K562 (cell line): ENCODE results near the gene OPCML. TPM values are rescaled to one million over a fixed set of nuclear protein-coding genes. Genes with fewer than 3 reads are reported as not detected.

Experiments used
- ATAC-seq: fragments of 200-7000 bp; cut with Tn5 transposase; 3 replicates; pipeline ENCODE4 v1.9.1; 2020; ENCODE audit warnings: moderate library complexity
- BruUV-seq: library from RNA; stranded (reverse); fragments of 400-500 nt; replicated peaks from 2 replicates; lab custom pipeline; 2021; lab: Mats Ljungman, UMichigan
- CTCF ChIA-PET: fragments of 300-600 bp; formaldehyde crosslinking; extraction: SDS; loops from one replicate; lab custom pipeline; 2021; ENCODE audit warnings: low intra/inter-chr PET ratio; lab: Yijun Ruan, JAX
- POLR2A ChIA-PET: fragments of 300-600, 350-650 bp; sonication (Branson Sonifier 250); formaldehyde crosslinking; extraction: SDS; loops from one replicate; lab custom pipeline; 2021; ENCODE audit warnings: antibody characterized with exemption, inconsistent platforms; lab: Yijun Ruan, JAX
- DNase-seq, 4 experiments: peaks; one replicate each; pipeline versions ENCODE4 v3.0.0 to v3.0.0-alpha.2; 2011 to 2018; ENCODE audit warnings: low spot score in 3 of 4, mixed read lengths in 3 of 4; ENCODE audit errors: extremely low read depth in 1 of 4
- FAIRE-seq: peaks from 2 replicates; lab custom pipeline; 2011; peaks lifted over from hg19 to GRCh38; lab: Jason Lieb, UNC
- H2AFZ ChIP-seq: 2 replicates; pipeline ENCODE4 v1.6.0; 2011; ENCODE audit warnings: low read depth, low read length, control low read depth, inconsistent platforms
- H3K27ac ChIP-seq: fragments of 200-600 bp; 3 replicates; pipeline ENCODE4 v1.8.0; 2011; ENCODE audit warnings: low read depth, mild to moderate bottlenecking, control low read depth, inconsistent platforms, low read length, moderate library complexity, mixed read lengths; ENCODE audit errors: extremely low read depth
- H3K27me3 ChIP-seq, 2 experiments: fragments of 300-600 bp in 1 of 2; 2 replicates in 1 of 2; 3 replicates in 1 of 2; pipeline versions ENCODE4 v1.6.0 to v1.8.0; 2011; ENCODE audit warnings: inconsistent platforms in 2 of 2, low read length in 2 of 2, mild to moderate bottlenecking in 1 of 2, mixed read lengths in 1 of 2, moderate library complexity in 1 of 2; ENCODE audit not compliant: control insufficient read depth in 2 of 2, insufficient read depth in 2 of 2
- H3K36me3 ChIP-seq: fragments of 300-600 bp; 3 replicates; pipeline ENCODE4 v1.8.0; 2011; ENCODE audit warnings: mild to moderate bottlenecking, low read length, inconsistent platforms; ENCODE audit not compliant: control insufficient read depth, insufficient read depth
- H3K4me1 ChIP-seq, 2 experiments: fragments of 200-600 bp in 1 of 2; replicated peaks in 1 of 2; 2 replicates in 1 of 2; 3 replicates in 1 of 2; pipeline versions ENCODE4 v1.5.1 to v1.8.0; 2011; ENCODE audit warnings: inconsistent platforms in 2 of 2, low read length in 2 of 2, mild to moderate bottlenecking in 1 of 2, mixed read lengths in 1 of 2, moderate library complexity in 1 of 2; ENCODE audit not compliant: control insufficient read depth in 2 of 2, insufficient read depth in 2 of 2
- H3K4me2 ChIP-seq: 2 replicates; pipeline ENCODE4 v1.6.1; 2011; ENCODE audit warnings: low read length, control low read depth, inconsistent platforms, mixed read lengths; ENCODE audit not compliant: insufficient read depth
- H3K4me3 ChIP-seq: fragments of 200-600 bp; sonication (generic), shearing (Covaris generic); 2 replicates; pipeline ENCODE4 v1.5.1; 2016; ENCODE audit warnings: control low read depth, inconsistent platforms
- H3K79me2 ChIP-seq: fragments of 200-600 bp; 3 replicates; pipeline ENCODE4 v1.8.0; 2011; ENCODE audit warnings: low read length, inconsistent platforms; ENCODE audit not compliant: control insufficient read depth, insufficient read depth
- H3K9ac ChIP-seq, 2 experiments: 2 replicates each; pipeline versions ENCODE4 v1.6.0 to v1.6.1; 2011; ENCODE audit warnings: low read depth in 2 of 2, low read length in 2 of 2, control low read depth in 1 of 2, inconsistent platforms in 1 of 2, mild to moderate bottlenecking in 1 of 2, mixed read lengths in 1 of 2; ENCODE audit not compliant: insufficient read depth in 1 of 2
- H3K9me1 ChIP-seq: one replicate; pipeline ENCODE4 v1.6.0; 2011; ENCODE audit warnings: inconsistent platforms, mild to moderate bottlenecking, low read length, moderate library complexity; ENCODE audit not compliant: control insufficient read depth, insufficient read depth
- H3K9me3 ChIP-seq: replicated peaks from 2 replicates; pipeline ENCODE4 v1.5.1; 2011; ENCODE audit warnings: low read depth, low read length, inconsistent platforms; ENCODE audit not compliant: control insufficient read depth, insufficient read depth
- H4K20me1 ChIP-seq: replicated peaks from 2 replicates; pipeline ENCODE4 v1.6.1; 2011; ENCODE audit warnings: low read length, inconsistent platforms, mixed read lengths; ENCODE audit not compliant: control insufficient read depth, insufficient read depth
- CSDE1 ChIP-seq, 2 experiments: fragments of 450-650 bp; IDR thresholded peaks; 2 replicates each; pipeline ENCODE4 v1.6.1; 2016; ENCODE audit warnings: mild to moderate bottlenecking in 1 of 2
- ETV6 ChIP-seq, 3 experiments: fragments of 150-350 bp in 1 of 3; sonication (generic) in 1 of 3; formaldehyde crosslinking in 1 of 3; IDR thresholded peaks; 2 replicates each; pipeline versions ENCODE4 v1.6.1 to v1.8.0; 2014 to 2022; ENCODE audit warnings: borderline replicate concordance in 2 of 3, low read depth in 2 of 3, antibody characterized with exemption in 1 of 3, low read length in 1 of 3, mild to moderate bottlenecking in 1 of 3, missing genetic modification reagents in 1 of 3
- HDAC8 ChIP-seq: fragments of 450-650 bp; IDR thresholded peaks from 2 replicates; pipeline ENCODE4 v1.6.1; 2016; ENCODE audit warnings: mild to moderate bottlenecking, missing genetic modification characterization, moderate library complexity, missing compliant biosample characterization
- IRF1 ChIP-seq: sonication (generic); formaldehyde crosslinking; IDR thresholded peaks from 2 replicates; pipeline ENCODE4 v1.8.0; 2022; ENCODE audit warnings: missing genetic modification reagents, mild to moderate bottlenecking, borderline replicate concordance
- NCOA6 ChIP-seq: fragments of 450-650 bp; IDR thresholded peaks from 2 replicates; pipeline ENCODE4 v1.6.1; 2017; ENCODE audit warnings: mild to moderate bottlenecking
- NR2C2 ChIP-seq, 2 experiments: fragments of 200-800 bp in 1 of 2; sonication (Bioruptor generic) in 1 of 2; sonication (generic) in 1 of 2; formaldehyde crosslinking in 1 of 2; IDR thresholded peaks; 2 replicates each; pipeline versions ENCODE4 v1.6.1 to v1.8.0; 2016 to 2022; ENCODE audit warnings: mild to moderate bottlenecking in 1 of 2, missing compliant biosample characterization in 1 of 2, missing genetic modification characterization in 1 of 2, missing genetic modification reagents in 1 of 2
- SMARCE1 ChIP-seq: fragments of 450-650 bp; IDR thresholded peaks from 2 replicates; pipeline ENCODE4 v1.7.1; 2016; ENCODE audit warnings: mild to moderate bottlenecking
- TCF7 ChIP-seq: sonication (generic); IDR thresholded peaks from 2 replicates; pipeline ENCODE4 v1.6.1; 2016; ENCODE audit warnings: antibody characterized with exemption, borderline replicate concordance
- ZEB2 ChIP-seq: fragments of 450-650 bp; IDR thresholded peaks from 2 replicates; pipeline ENCODE4 v1.6.1; 2016
- ZNF124 ChIP-seq: sonication (generic); formaldehyde crosslinking; IDR thresholded peaks from 2 replicates; pipeline ENCODE4 v1.8.1; 2022; ENCODE audit warnings: missing genetic modification reagents
- ZNF57 ChIP-seq: fragments of 450-650 bp; formaldehyde crosslinking; IDR thresholded peaks from 2 replicates; pipeline ENCODE4 v1.4.0; 2020; ENCODE audit warnings: mild to moderate bottlenecking, moderate library complexity
- ZNF830 ChIP-seq: fragments of 250-450 bp; sonication (Bioruptor Pico); IDR thresholded peaks from 2 replicates; pipeline ENCODE4 v1.5.0; 2021; ENCODE audit warnings: mild to moderate bottlenecking
- ZSCAN29 ChIP-seq: fragments of 450-650 bp; IDR thresholded peaks from 2 replicates; pipeline ENCODE4 v1.6.1; 2017
- WGBS: fragments of 100-300 bp; shearing (Covaris generic); methylation state at CpG from one replicate; pipeline ENCODE4 v1.1.6; 2016; ENCODE audit warnings: low coverage, mixed read lengths; ENCODE audit not compliant: insufficient coverage; ENCODE audit errors: missing lambda C conversion rate; 5-methylcytosine and 5-hydroxymethylcytosine counted together
- in situ Hi-C: fragments of 300-500 bp; cut with MboI; formaldehyde crosslinking; loops from 4 replicates; pipeline ENCODE4 v1.15.0; 2018; ENCODE audit warnings: inconsistent platforms, mixed read lengths
- intact Hi-C: fragments of 100-400 bp; cut with micrococcal nuclease; formaldehyde crosslinking; loops from 2 replicates; pipeline ENCODE4 v1.14.2; 2022
- polyA plus RNA-seq, 8 experiments: library from polyadenylated mRNA; depleted of rRNA in 4 of 8; stranded (reverse) in 5 of 8; unstranded in 3 of 8; fragments of >200 nt; fragmentation: Nextera tagmentation in 2 of 8; fragmentation: Illumina TruSeq in 1 of 8; extraction: Ambion mirVana in 2 of 8; extraction: Trizol in 1 of 8; gene quantifications; 2 replicates each; pipeline versions ENCODE4 v1.2.1 to v1.2.3, GENCODE V29; 2011 to 2014; ENCODE audit warnings: inconsistent platforms in 1 of 8, missing spikeins in 1 of 8
- total RNA-seq, 7 experiments: library from RNA; depleted of rRNA in 6 of 7; stranded (reverse); fragments of >200 nt in 6 of 7; fragmentation: Illumina TruSeq in 2 of 7; extraction: Trizol in 2 of 7; gene quantifications; 2 replicates each; pipeline versions ENCODE4 v1.2.1 to v1.2.3, GENCODE V29; 2011 to 2021; ENCODE audit warnings: low replicate concordance in 1 of 7
- TF ChIP-seq, protein P1 (sequence below): fragments of 200-800 bp; sonication (Bioruptor generic); IDR thresholded peaks from 2 replicates; pipeline ENCODE4 v1.6.1; 2016; ENCODE audit warnings: missing genetic modification characterization, missing compliant biosample characterization

The OPCML gene
- total and polyA plus RNA-seq, 9 of the 15 experiments (the other 6 are each of a cell fraction or from before 2014, with no cell fraction given) = not detected

DNA sequence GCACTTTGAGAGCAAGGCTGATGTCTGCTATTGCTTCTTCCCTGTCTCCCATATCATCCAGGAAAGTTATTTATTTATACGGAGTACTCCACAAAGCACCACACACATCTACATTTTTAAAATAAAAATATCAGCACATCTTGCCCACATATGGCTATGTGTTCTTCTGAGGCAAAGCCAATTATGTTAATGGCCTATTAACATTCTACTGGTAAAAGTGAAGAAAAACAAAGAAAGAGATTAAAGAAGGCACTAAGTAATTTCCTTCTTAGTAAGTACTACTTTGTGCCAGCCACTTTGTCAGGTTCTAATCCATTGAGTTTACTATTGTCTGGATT is 548.7 kb downstream of the OPCML start (continued):
- no peak for TF ChIP-seq TCF7

- no peak overlapping the region for H3K4me3 ChIP-seq
- in situ Hi-C loops = no loop called here
- intact Hi-C loops = no loop called here
- ATAC-seq = no peak
- H3K9me3 ChIP-seq = no peaks in the 10 kb centered on the region
- CTCF ChIA-PET = no interaction called here
- no peaks in the 10 kb centered on the region for H3K27me3 ChIP-seq
- no peak overlapping the region for H3K9ac ChIP-seq
- POLR2A ChIA-PET = no interaction called here
- WGBS = 0% methylated on average over 7 of the region's 7 CpGs
- no peaks in the 10 kb centered on the region for H3K4me1 ChIP-seq
- no peak for DNase-seq
- no TSS peak for BruUV-seq
- no peaks in the 10 kb centered on the region for H3K9me1 ChIP-seq
- H3K79me2 ChIP-seq = no peaks in the 10 kb centered on the region
- no peak overlapping the region for H3K4me2 ChIP-seq
- H3K36me3 ChIP-seq = no peaks in the 10 kb centered on the region
- H3K27ac ChIP-seq = no peak overlapping the region
- H2AFZ ChIP-seq = no peak overlapping the region
- no peak for FAIRE-seq
- H4K20me1 ChIP-seq = no peaks in the 10 kb centered on the region
- no peak for TF ChIP-seq SMARCE1
- TF ChIP-seq ZNF124 (CRISPR knock-in tag) = no peak
- no peak for TF ChIP-seq ZSCAN29
- TF ChIP-seq HDAC8 (tag) = no peak
- TF ChIP-seq CSDE1 (IDR thresholded peaks at IDR 0.05) = no peak
- no peak for TF ChIP-seq NCOA6
- TF ChIP-seq ZNF57 (CRISPR knock-in tag) = no peak
- TF ChIP-seq ZEB2 = no peak
- no peak for TF ChIP-seq IRF1
- TF ChIP-seq, protein P1, sequence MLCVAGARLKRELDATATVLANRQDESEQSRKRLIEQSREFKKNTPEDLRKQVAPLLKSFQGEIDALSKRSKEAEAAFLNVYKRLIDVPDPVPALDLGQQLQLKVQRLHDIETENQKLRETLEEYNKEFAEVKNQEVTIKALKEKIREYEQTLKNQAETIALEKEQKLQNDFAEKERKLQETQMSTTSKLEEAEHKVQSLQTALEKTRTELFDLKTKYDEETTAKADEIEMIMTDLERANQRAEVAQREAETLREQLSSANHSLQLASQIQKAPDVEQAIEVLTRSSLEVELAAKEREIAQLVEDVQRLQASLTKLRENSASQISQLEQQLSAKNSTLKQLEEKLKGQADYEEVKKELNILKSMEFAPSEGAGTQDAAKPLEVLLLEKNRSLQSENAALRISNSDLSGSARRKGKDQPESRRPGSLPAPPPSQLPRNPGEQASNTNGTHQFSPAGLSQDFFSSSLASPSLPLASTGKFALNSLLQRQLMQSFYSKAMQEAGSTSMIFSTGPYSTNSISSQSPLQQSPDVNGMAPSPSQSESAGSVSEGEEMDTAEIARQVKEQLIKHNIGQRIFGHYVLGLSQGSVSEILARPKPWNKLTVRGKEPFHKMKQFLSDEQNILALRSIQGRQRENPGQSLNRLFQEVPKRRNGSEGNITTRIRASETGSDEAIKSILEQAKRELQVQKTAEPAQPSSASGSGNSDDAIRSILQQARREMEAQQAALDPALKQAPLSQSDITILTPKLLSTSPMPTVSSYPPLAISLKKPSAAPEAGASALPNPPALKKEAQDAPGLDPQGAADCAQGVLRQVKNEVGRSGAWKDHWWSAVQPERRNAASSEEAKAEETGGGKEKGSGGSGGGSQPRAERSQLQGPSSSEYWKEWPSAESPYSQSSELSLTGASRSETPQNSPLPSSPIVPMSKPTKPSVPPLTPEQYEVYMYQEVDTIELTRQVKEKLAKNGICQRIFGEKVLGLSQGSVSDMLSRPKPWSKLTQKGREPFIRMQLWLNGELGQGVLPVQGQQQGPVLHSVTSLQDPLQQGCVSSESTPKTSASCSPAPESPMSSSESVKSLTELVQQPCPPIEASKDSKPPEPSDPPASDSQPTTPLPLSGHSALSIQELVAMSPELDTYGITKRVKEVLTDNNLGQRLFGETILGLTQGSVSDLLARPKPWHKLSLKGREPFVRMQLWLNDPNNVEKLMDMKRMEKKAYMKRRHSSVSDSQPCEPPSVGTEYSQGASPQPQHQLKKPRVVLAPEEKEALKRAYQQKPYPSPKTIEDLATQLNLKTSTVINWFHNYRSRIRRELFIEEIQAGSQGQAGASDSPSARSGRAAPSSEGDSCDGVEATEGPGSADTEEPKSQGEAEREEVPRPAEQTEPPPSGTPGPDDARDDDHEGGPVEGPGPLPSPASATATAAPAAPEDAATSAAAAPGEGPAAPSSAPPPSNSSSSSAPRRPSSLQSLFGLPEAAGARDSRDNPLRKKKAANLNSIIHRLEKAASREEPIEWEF (CRISPR knock-in tag) = no peak
- no peak for TF ChIP-seq ZNF830 (CRISPR knock-in tag)
- TF ChIP-seq ETV6 (IDR thresholded peaks at IDR 0.05; ENCODE audit: borderline replicate concordance in 1 of 2, low read depth in 2 of 2, low read length in 1 of 2) = no peak
- TF ChIP-seq ETV6 (CRISPR knock-in tag; IDR thresholded peaks at IDR 0.05; ENCODE audit: borderline replicate concordance) = no peak
- TF ChIP-seq NR2C2 (CRISPR knock-in tag; IDR thresholded peaks at IDR 0.05) = no peak
- TF ChIP-seq NR2C2 (tag; IDR thresholded peaks at IDR 0.05) = no peak
Observed at GRCh38 chr11:132982772-132983640, 549.3 kb downstream of the OPCML start.
